MM.1S (cell line): Measurements from ENCODE around the gene TNPO2.

Experiments
- EZH2 ChIP-seq: fragments of 300-600 bp; sonication (generic); optimal IDR thresholded peaks from 2 replicates; pipeline ENCODE3; 2017; ENCODE audit warnings: low read depth, mild to moderate bottlenecking, antibody characterized with exemption, low read length, mixed read lengths
- EZH2phosphoT487 ChIP-seq: fragments of 300-600 bp; sonication (generic); IDR thresholded peaks from 2 replicates; pipeline ENCODE4 v1.6.1; 2018; ENCODE audit warnings: antibody characterized with exemption, low read length
- TF ChIP-seq, protein P1 (sequence below): fragments of 300-600 bp; sonication (generic); IDR thresholded peaks from 2 replicates; pipeline ENCODE4 v1.5.1; 2016; ENCODE audit warnings: antibody characterized with exemption, low read length, mixed read lengths

DNA sequence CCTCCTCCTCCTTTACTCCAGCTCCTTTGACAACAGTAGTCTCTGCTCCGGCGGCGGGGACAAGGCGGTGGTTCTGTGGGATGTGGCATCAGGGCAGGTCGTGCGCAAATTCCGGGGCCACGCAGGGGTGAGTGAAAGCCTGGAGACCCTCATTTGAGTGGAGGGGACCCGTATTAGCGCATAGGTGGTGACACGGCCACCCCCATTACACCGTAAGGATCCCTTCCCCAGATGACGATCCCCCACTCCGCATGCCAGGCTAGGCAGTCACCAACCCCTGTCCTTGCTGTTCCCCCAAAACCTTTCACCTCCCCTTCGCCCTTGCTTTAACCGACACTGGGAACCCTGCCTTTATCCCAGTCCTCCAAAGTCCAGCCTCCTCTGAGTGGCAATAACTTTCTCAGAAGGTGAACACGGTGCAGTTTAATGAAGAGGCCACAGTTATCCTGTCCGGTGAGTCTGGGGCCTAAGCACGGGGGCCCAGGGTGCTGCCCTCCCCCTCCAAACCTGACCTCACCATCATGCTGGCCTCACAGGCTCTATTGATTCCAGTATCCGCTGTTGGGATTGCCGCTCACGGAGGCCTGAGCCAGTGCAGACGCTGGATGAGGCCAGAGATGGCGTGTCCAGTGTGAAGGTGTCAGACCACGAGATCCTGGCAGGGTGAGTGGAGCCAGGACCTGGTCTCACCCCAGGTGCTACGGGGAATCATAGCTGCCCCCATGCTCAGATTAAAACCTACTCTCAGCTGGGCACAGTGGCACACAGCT is 53.4 kb downstream of the TNPO2 start:
- TF ChIP-seq, protein P1, sequence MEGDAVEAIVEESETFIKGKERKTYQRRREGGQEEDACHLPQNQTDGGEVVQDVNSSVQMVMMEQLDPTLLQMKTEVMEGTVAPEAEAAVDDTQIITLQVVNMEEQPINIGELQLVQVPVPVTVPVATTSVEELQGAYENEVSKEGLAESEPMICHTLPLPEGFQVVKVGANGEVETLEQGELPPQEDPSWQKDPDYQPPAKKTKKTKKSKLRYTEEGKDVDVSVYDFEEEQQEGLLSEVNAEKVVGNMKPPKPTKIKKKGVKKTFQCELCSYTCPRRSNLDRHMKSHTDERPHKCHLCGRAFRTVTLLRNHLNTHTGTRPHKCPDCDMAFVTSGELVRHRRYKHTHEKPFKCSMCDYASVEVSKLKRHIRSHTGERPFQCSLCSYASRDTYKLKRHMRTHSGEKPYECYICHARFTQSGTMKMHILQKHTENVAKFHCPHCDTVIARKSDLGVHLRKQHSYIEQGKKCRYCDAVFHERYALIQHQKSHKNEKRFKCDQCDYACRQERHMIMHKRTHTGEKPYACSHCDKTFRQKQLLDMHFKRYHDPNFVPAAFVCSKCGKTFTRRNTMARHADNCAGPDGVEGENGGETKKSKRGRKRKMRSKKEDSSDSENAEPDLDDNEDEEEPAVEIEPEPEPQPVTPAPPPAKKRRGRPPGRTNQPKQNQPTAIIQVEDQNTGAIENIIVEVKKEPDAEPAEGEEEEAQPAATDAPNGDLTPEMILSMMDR, result no peak
- TF ChIP-seq EZH2phosphoT487 (no peak), EZH2 (no peak)
